Stimulated activated naive B cell treated with anti-CD40 and anti-IgM and Interleukin-4, amounts not matched to agents 10 μg/mL and 1 μg/mL and 100 μg/mL, for 72 hours (primary cell): ENCODE results near the gene SNRPD3.
"Not testable (repeated sequence)": the region's sequence is repeated elsewhere in the genome, so short reads cannot be mapped to it uniquely, and the experiment has no call there.

ENCODE experiments used
- ATAC-seq, 2 donors: fragments of 150-1000 bp; cut with Tn5 transposase; replicated peaks; 2 replicates each; pipeline ENCODE4 v1.10.0; 2021; ENCODE audit warnings: moderate library complexity in 1 of 2
- DNase-seq: peaks from one replicate; pipeline ENCODE4 v3.0.0; 2021
- H3K27ac Mint-ChIP-seq: one replicate; pipeline ENCODE4 v1.8.0; 2022; ENCODE audit warnings: mild to moderate bottlenecking, mixed read lengths
- H3K27me3 Mint-ChIP-seq, 2 donors: one replicate each; pipeline ENCODE4 v1.8.0; 2022; ENCODE audit warnings: mixed read lengths in 2 of 2
- H3K36me3 Mint-ChIP-seq, 2 donors: one replicate each; pipeline ENCODE4 v1.8.0; 2022; ENCODE audit warnings: mixed read lengths in 2 of 2, mild to moderate bottlenecking in 1 of 2
- H3K4me1 Mint-ChIP-seq, 2 donors: one replicate each; pipeline ENCODE4 v1.8.0; 2022; ENCODE audit warnings: mixed read lengths in 2 of 2, mild to moderate bottlenecking in 1 of 2
- H3K4me3 Mint-ChIP-seq, 2 donors: one replicate each; pipeline ENCODE4 v1.8.0; 2022; ENCODE audit warnings: mild to moderate bottlenecking in 2 of 2, mixed read lengths in 2 of 2, moderate library complexity in 1 of 2
- H3K9me3 Mint-ChIP-seq, 2 donors: one replicate each; pipeline ENCODE4 v1.8.0; 2022; ENCODE audit warnings: mixed read lengths in 2 of 2, mild to moderate bottlenecking in 1 of 2

Gene SNRPD3

GRCh38 chr22:24543679-24544243 lies 12.0 kb upstream of the SNRPD3 start:
- no peaks in the 10 kb centered on the region for H3K27me3 Mint-ChIP-seq
- H3K9me3 Mint-ChIP-seq, result no peaks in the 10 kb centered on the region
- peaks cover 74 to 79% of the 10 kb centered on the region in 2 donors for H3K36me3 Mint-ChIP-seq
- no peak overlapping the region for H3K27ac Mint-ChIP-seq
- ATAC-seq (no peak), DNase-seq (no peak)
- H3K4me3 Mint-ChIP-seq, result no peak overlapping the region
- H3K4me1 Mint-ChIP-seq, result peaks cover 34 to 74% of the 10 kb centered on the region in 2 donors

GRCh38 chr22:24548812-24549211 lies 7.0 kb upstream of the SNRPD3 start:
- H3K27ac Mint-ChIP-seq, result no peak overlapping the region
- H3K36me3 Mint-ChIP-seq, result peaks cover 48 to 61% of the 10 kb centered on the region in 2 donors
- H3K4me3 Mint-ChIP-seq, result no peak overlapping the region
- ATAC-seq (no peak), DNase-seq (no peak)
- no peaks in the 10 kb centered on the region for H3K9me3 Mint-ChIP-seq
- peaks cover 40 to 77% of the 10 kb centered on the region in 2 donors for H3K4me1 Mint-ChIP-seq
- no peaks in the 10 kb centered on the region for H3K27me3 Mint-ChIP-seq

- ATAC-seq, result no peak
- Mint-ChIP-seq H3K4me3 (peak overlapping the region; percentile 26 to 46), H3K9me3 (no peaks in the 10 kb centered on the region), H3K36me3 (peaks cover 42 to 55% of the 10 kb centered on the region in 2 donors), H3K27me3 (no peaks in the 10 kb centered on the region), H3K4me1 (peaks cover 41 to 74% of the 10 kb centered on the region in 2 donors), H3K27ac (peak overlapping the region; percentile 82)
- DNase-seq, result no peak
Observed at GRCh38 chr22:24550028-24550901, 5.5 kb upstream of the SNRPD3 start.

- Mint-ChIP-seq H3K4me1 (peaks cover 41 to 74% of the 10 kb centered on the region in 2 donors), H3K36me3 (peaks cover 44 to 58% of the 10 kb centered on the region in 2 donors), H3K27ac (peak overlapping the region; percentile 82), H3K4me3 (peak overlapping the region; percentile 26 to 46), H3K27me3 (no peaks in the 10 kb centered on the region), H3K9me3 (no peaks in the 10 kb centered on the region)
- no peak for DNase-seq
- no peak for ATAC-seq
Observed at GRCh38 chr22:24550902-24551435, 4.8 kb upstream of the SNRPD3 start.

GRCh38 chr22:24552503-24553286 lies 3.1 kb upstream of the SNRPD3 start:
- H3K27ac Mint-ChIP-seq, result peak overlapping the region; percentile 98
- DNase-seq (peak; percentile 13), ATAC-seq (peak; percentile 13 to 20)
- H3K27me3 Mint-ChIP-seq, H3K9me3 Mint-ChIP-seq: not testable (repeated sequence)
- H3K4me3 Mint-ChIP-seq, result peak overlapping the region; percentile 97 to 98
- peaks cover 44 to 70% of the 10 kb centered on the region in 2 donors for H3K4me1 Mint-ChIP-seq
- peaks cover 34 to 51% of the 10 kb centered on the region in 2 donors for H3K36me3 Mint-ChIP-seq

- H3K4me3 Mint-ChIP-seq, result peak overlapping the region; percentile 97 to 98
- DNase-seq, result no peak
- H3K4me1 Mint-ChIP-seq, result peaks cover 51 to 73% of the 10 kb centered on the region in 2 donors
- no peaks in the 10 kb centered on the region for H3K9me3 Mint-ChIP-seq
- no peaks in the 10 kb centered on the region for H3K27me3 Mint-ChIP-seq
- H3K36me3 Mint-ChIP-seq, result peaks cover 34 to 51% of the 10 kb centered on the region in 2 donors
- ATAC-seq, result no peak
- H3K27ac Mint-ChIP-seq, result peak overlapping the region; percentile 98
Observed at GRCh38 chr22:24553597-24554312, 2.0 kb upstream of the SNRPD3 start.

GRCh38 chr22:24554313-24555164 lies 1.3 kb upstream of the SNRPD3 start, which contains the start of gene GUCD1:
GUCD1 (minus strand) TSS chr22:24555138; CDS start chr22:24554991, 147 bp downstream.
- peak within 1 kb of the TSS; percentile 97 to 98 for H3K4me3 Mint-ChIP-seq
- H3K36me3 Mint-ChIP-seq, result peaks cover 35 to 55% of the 10 kb centered on the region in 2 donors
- DNase-seq, result peak; percentile 23
- H3K27me3 Mint-ChIP-seq, result no peaks in the 10 kb centered on the region
- peaks cover 52 to 73% of the 10 kb centered on the region in 2 donors for H3K4me1 Mint-ChIP-seq
- peak in 1 of 2 donors; percentile 5 for ATAC-seq
- peak within 1 kb of the TSS; percentile 98 for H3K27ac Mint-ChIP-seq
- H3K9me3 Mint-ChIP-seq, result no peaks in the 10 kb centered on the region

GRCh38 chr22:24559471-24559870 lies 3.7 kb downstream of the SNRPD3 start:
- no peak for ATAC-seq
- Mint-ChIP-seq H3K27me3 (no peaks in the 10 kb centered on the region), H3K36me3 (peaks cover 29 to 45% of the 10 kb centered on the region in 2 donors), H3K27ac (peak overlapping the region; percentile 42), H3K4me1 (peaks cover 30 to 61% of the 10 kb centered on the region in 2 donors), H3K4me3 (no peak overlapping the region), H3K9me3 (no peaks in the 10 kb centered on the region)
- no peak for DNase-seq

- no peak overlapping the region for H3K27ac Mint-ChIP-seq
- no peak for ATAC-seq
Observed at GRCh38 chr22:24563246-24563645, 7.4 kb downstream of the SNRPD3 start.

GRCh38 chr22:24564376-24565058 lies 8.7 kb downstream of the SNRPD3 start:
- H3K36me3 Mint-ChIP-seq, result peaks cover 15 to 30% of the 10 kb centered on the region in 2 donors
- H3K27ac Mint-ChIP-seq, result peak overlapping the region; percentile 77
- H3K27me3 Mint-ChIP-seq, result no peaks in the 10 kb centered on the region
- no peak overlapping the region for H3K4me3 Mint-ChIP-seq
- peaks cover 24 to 48% of the 10 kb centered on the region in 2 donors for H3K4me1 Mint-ChIP-seq
- DNase-seq (no peak), ATAC-seq (no peak)
- no peaks in the 10 kb centered on the region for H3K9me3 Mint-ChIP-seq

More at GRCh38 chr22:24563246-24563645, 7.4 kb downstream of the SNRPD3 start:
- no peaks in the 10 kb centered on the region for H3K27me3 Mint-ChIP-seq
- no peak overlapping the region for H3K4me3 Mint-ChIP-seq
- peaks cover 34 to 61% of the 10 kb centered on the region in 2 donors for H3K4me1 Mint-ChIP-seq
- no peak for DNase-seq
- no peaks in the 10 kb centered on the region for H3K9me3 Mint-ChIP-seq
- H3K36me3 Mint-ChIP-seq, result peaks cover 18 to 37% of the 10 kb centered on the region in 2 donors

GRCh38 chr22:24565077-24565476 lies 9.3 kb downstream of the SNRPD3 start:
- no peak for ATAC-seq
- no peak overlapping the region for H3K27ac Mint-ChIP-seq
- H3K27me3 Mint-ChIP-seq, result no peaks in the 10 kb centered on the region
- peaks cover 22 to 45% of the 10 kb centered on the region in 2 donors for H3K4me1 Mint-ChIP-seq
- H3K9me3 Mint-ChIP-seq, result no peaks in the 10 kb centered on the region
- H3K36me3 Mint-ChIP-seq, result peaks cover 18 to 30% of the 10 kb centered on the region in 2 donors
- DNase-seq, result no peak
- H3K4me3 Mint-ChIP-seq, result no peak overlapping the region

- no peak for DNase-seq
- ATAC-seq, result no peak
- H3K9me3 Mint-ChIP-seq, result no peaks in the 10 kb centered on the region
- H3K27ac Mint-ChIP-seq, result no peak overlapping the region
- peaks cover 19 to 35% of the 10 kb centered on the region in 2 donors for H3K4me1 Mint-ChIP-seq
- no peak overlapping the region for H3K4me3 Mint-ChIP-seq
- no peaks in the 10 kb centered on the region for H3K27me3 Mint-ChIP-seq
- peaks cover 24 to 33% of the 10 kb centered on the region in 2 donors for H3K36me3 Mint-ChIP-seq
Observed at GRCh38 chr22:24566899-24567511, 11.2 kb downstream of the SNRPD3 start.
